ENCODE measurements around the gene CETN2.
"Not testable (repeated sequence)": the region's sequence is repeated elsewhere in the genome, so short reads cannot be mapped to it uniquely, and the experiment has no call there.

Gene CETN2
- total RNA-seq = 11.2 to 12.3 reads per million in 2 experiments

GRCh38 chrX:152830312-152831305 lies at the start of gene CETN2, which contains the start of gene NSDHL:
Gene CETN2 (minus strand): TSS chrX:152830757. CDS start chrX:152830710, 47 bp downstream.
Gene NSDHL (plus strand): TSS chrX:152831063. CDS start chrX:152846325, 15,262 bp downstream.
- peak; percentile 90 for DNase-seq (ENCODE audit: low read depth)

- no peak for DNase-seq (ENCODE audit: low read depth)
Measured at GRCh38 chrX:152878976-152879755, 48.6 kb upstream of the CETN2 start.

GRCh38 chrX:152876931-152877840 lies 46.6 kb upstream of the CETN2 start:
- no peak for DNase-seq (ENCODE audit: low read depth)

- DNase-seq (ENCODE audit: low read depth) = no peak
Measured at GRCh38 chrX:152873361-152873760, 42.8 kb upstream of the CETN2 start.

DNA sequence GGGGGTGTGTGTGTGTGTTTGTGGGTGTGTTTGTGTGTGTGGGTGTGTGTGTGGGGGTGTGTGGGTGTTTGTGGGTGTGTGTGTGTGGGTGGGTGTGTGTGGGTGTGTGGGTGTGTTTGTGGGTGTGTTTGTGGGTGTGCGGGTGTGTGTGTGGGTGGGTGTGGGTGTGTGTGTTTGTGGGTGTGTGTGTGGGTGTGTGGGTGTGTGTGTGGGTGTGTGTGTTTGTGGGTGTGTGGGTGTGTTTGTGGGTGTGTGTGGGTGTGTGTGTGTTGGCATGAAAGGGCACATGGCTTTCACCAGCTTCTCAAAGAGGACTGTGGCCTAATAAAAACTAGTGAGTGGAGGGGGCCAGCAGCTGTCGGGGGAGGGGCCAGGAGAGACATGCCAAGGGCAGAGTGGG lies 42.0 kb upstream of the CETN2 start:
- DNase-seq (ENCODE audit: low read depth) = no peak

- DNase-seq (ENCODE audit: low read depth) = no peak
Measured at GRCh38 chrX:152871260-152871659, 40.7 kb upstream of the CETN2 start.

GRCh38 chrX:152869972-152870371 lies 39.4 kb upstream of the CETN2 start:
- no peak for DNase-seq (ENCODE audit: low read depth)

DNA sequence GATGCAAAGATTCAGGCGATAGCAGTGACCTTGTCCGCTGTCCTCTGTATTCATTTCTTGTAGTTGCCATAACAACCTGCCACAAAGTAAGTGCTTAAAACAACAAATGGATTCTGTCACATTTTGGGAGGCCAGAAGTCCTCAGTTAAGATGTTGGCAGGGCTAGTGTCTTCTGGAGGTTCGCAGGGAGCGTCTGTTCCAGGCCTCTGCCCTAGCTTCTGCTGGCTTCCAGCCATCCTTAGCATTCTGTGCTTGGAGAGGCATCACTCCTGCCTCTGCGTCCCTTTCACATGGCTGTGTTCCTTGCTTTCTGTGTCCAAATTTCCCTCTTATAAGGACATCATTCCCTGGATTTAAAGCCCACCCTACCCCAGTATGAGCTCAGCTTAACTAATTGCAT lies 35.8 kb upstream of the CETN2 start:
- DNase-seq (ENCODE audit: low read depth) = no peak

- DNase-seq (ENCODE audit: low read depth) = no peak
Measured at GRCh38 chrX:152865232-152865920, 34.8 kb upstream of the CETN2 start.

GRCh38 chrX:152861826-152862225 lies 31.3 kb upstream of the CETN2 start:
- no peak for DNase-seq (ENCODE audit: low read depth)

- DNase-seq (ENCODE audit: low read depth) = no peak
Measured at GRCh38 chrX:152861116-152861515, 30.6 kb upstream of the CETN2 start.

- DNase-seq (ENCODE audit: low read depth) = no peak
Measured at GRCh38 chrX:152853986-152854385, 23.4 kb upstream of the CETN2 start.

GRCh38 chrX:152850465-152850864 lies 19.9 kb upstream of the CETN2 start:
- no peak for DNase-seq (ENCODE audit: low read depth)

DNA sequence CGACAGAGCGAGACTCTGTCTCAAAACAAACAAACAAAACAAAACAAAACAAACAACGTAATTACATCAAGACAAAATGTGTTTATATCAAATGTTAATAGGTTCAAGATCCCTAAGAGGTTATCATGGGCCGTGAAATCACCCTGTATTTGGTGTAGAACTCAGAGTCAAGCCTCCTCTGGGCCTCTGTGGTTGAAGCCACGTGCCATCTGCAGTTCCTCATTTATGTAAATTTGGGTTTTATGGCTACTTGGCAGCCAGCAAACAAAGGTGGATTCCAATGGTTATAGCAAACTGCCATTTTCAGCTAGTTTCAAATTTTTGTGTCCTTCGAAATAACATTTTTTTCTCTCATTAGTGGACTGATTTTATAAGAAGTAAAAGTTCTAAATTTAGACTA lies 16.7 kb upstream of the CETN2 start:
- no peak for DNase-seq (ENCODE audit: low read depth)

DNA sequence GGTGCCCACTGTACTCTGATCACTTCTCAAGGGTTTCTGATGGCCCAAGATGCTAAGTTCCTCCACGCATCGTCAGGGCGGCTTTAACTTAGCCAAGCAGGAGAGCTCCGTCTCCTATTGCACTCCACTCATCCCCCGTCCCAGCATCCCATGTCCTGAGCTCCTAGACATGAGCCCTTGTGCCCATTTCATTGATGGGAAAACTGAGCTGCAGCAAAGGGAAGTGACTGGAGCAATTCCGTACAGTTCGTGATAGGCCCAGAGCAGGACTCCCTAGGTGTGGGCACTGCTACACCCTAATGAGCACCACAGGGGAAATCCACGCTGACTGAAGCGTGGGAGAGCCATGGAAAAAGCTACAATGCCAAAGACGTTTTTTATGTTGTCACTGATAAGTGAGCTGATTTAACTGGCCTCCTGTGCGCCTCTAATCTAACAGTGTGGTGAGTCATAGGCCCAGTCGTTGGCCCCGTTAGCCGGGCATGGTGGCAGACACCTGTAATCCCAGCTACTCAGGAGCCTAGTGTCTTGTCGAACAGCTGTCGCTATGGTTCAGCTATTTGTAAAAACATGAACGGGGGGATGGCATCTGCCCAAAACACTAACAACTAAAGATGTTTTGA lies 15.2 kb upstream of the CETN2 start:
- DNase-seq (ENCODE audit: low read depth) = no peak

DNA sequence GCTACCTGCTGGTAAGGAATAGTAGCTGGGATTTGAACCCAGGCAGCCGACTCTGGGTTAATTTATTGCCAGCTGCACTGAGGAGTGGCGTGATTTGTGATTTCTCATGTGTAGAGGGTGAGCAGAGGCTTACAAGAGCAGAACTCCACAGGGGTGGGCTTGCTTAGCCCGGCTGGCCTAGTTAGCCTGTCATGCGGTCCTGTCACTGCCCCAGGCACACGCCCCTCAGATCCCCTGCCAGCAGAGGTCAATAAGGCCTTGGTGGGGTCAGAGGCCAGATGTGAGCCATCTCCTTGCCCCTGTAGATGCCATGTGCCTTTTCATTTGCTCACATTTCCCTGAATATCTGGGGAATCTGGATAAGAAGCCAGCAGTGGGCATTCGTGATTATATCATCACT lies 13.7 kb upstream of the CETN2 start:
- DNase-seq (ENCODE audit: low read depth) = no peak

DNA sequence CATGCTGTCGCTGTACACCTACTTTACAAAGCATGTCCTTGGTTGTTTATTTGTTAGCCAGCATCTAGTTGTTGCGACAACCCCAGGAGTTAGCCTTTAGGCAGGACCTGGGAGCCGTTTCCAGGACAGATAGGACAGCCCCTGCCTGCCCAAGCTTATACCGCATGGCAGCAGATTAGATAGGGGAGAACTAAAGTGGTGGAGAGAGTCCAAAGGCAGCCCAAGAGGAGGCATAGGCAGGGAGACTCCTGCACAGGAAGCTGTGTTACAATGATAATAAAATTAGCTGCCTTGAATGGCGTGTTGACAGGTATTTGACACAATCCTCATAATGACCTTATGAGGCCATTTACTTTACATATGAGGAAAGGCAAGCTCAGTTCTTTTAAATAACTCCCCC lies 13.3 kb upstream of the CETN2 start:
- DNase-seq (ENCODE audit: low read depth) = no peak

GRCh38 chrX:152842772-152843338 lies 12.3 kb upstream of the CETN2 start:
- DNase-seq (ENCODE audit: low read depth) = no peak

- not testable (repeated sequence) for DNase-seq (ENCODE audit: low read depth)
Measured at GRCh38 chrX:152835470-152835869, 4.9 kb upstream of the CETN2 start.

- no peak for DNase-seq (ENCODE audit: low read depth)
Measured at GRCh38 chrX:152833378-152833777, 2.8 kb upstream of the CETN2 start.
